ENCODE data around the gene SELENOO. TPM values are rescaled to one million over a fixed set of nuclear protein-coding genes. Genes with fewer than 3 reads are reported as not detected.

The SELENOO gene
- total and polyA plus RNA-seq, 3 donors from 2014 or later: 20.8 to 66.8 (median 57.9) TPM

GRCh38 chr22:50226063-50226874 is 25.5 kb downstream of the SELENOO start:
- WGBS, 2 donors: 90 to 97% methylated on average over 18 to 31 of the region's 31 CpGs
- TF ChIP-seq, protein P1, sequence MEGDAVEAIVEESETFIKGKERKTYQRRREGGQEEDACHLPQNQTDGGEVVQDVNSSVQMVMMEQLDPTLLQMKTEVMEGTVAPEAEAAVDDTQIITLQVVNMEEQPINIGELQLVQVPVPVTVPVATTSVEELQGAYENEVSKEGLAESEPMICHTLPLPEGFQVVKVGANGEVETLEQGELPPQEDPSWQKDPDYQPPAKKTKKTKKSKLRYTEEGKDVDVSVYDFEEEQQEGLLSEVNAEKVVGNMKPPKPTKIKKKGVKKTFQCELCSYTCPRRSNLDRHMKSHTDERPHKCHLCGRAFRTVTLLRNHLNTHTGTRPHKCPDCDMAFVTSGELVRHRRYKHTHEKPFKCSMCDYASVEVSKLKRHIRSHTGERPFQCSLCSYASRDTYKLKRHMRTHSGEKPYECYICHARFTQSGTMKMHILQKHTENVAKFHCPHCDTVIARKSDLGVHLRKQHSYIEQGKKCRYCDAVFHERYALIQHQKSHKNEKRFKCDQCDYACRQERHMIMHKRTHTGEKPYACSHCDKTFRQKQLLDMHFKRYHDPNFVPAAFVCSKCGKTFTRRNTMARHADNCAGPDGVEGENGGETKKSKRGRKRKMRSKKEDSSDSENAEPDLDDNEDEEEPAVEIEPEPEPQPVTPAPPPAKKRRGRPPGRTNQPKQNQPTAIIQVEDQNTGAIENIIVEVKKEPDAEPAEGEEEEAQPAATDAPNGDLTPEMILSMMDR (IDR thresholded peaks at IDR 0.05): no peak
- no peak for TF ChIP-seq POLR2A (IDR thresholded peaks at IDR 0.05)
- Histone ChIP-seq H3K27ac (no peak overlapping the region), H3K27me3 (no peaks in the 10 kb centered on the region), H3K4me3 (no peak overlapping the region), H3K9me3 (no peaks in the 10 kb centered on the region), H3K4me1 (no peaks in the 10 kb centered on the region), H3K36me3 (ENCODE audit: low read depth, missing control alignments) (no peaks in the 10 kb centered on the region)
- no peak for DNase-seq
- intact Hi-C loops (cut with DNase I; ENCODE audit: low total_unique reads): no loop called here

GRCh38 chr22:50226875-50227165 is 26.0 kb downstream of the SELENOO start:
- no peak for DNase-seq
- H3K4me1 ChIP-seq: no peaks in the 10 kb centered on the region
- H3K4me3 ChIP-seq: no peak overlapping the region
- H3K36me3 ChIP-seq (ENCODE audit: low read depth, missing control alignments): no peaks in the 10 kb centered on the region
- 80 to 93% methylated on average over 1 to 15 of the region's 18 CpGs for WGBS, 2 donors
- no peaks in the 10 kb centered on the region for H3K27me3 ChIP-seq
- H3K27ac ChIP-seq: no peak overlapping the region
- intact Hi-C loops (cut with DNase I; ENCODE audit: low total_unique reads): no loop called here
- TF ChIP-seq, protein P1 (IDR thresholded peaks at IDR 0.05): no peak
- no peak for TF ChIP-seq POLR2A (IDR thresholded peaks at IDR 0.05)
- H3K9me3 ChIP-seq: no peaks in the 10 kb centered on the region

DNA sequence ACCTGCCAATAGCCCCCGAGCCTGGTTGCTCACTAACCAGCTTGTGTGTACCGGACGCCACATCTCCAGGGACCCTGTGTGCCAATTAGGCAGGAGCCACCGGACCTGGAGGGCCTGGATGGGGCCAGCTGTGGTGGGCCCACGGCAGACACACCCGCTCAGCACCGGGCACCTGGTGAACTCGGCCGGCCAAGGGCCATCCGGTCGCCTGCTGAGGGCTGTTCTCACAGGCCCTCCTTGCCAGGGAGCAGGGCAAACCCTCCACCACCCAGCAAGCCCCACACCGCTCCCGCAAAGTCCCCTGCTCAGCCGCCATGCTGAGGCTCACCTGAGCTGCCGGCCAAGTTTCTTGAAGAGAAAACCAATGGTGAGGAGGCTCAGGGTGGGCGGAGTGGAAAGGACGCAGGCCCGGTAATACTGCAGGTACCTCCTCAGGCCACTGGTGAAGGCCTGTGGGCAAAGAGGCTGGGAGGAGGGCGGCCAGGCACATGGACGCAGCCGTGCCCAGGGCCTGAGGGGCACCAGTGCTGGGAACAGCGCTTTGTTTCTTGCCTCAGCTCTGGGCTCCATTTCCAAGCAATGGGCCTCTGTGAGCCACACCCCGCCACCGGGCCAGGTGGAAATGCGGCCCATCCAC is 26.9 kb downstream of the SELENOO start:
- DNase-seq: no peak
- TF ChIP-seq POLR2A (IDR thresholded peaks at IDR 0.05): no peak
- TF ChIP-seq, protein P1 (IDR thresholded peaks at IDR 0.05): no peak
- intact Hi-C loops (cut with DNase I; ENCODE audit: low total_unique reads): no loop called here
- H3K27me3 ChIP-seq: no peaks in the 10 kb centered on the region
- no peak overlapping the region for H3K4me3 ChIP-seq
- H3K36me3 ChIP-seq (ENCODE audit: low read depth, missing control alignments): no peaks in the 10 kb centered on the region
- no peaks in the 10 kb centered on the region for H3K4me1 ChIP-seq
- 88 to 90% methylated on average over 17 to 25 of the region's 25 CpGs for WGBS, 2 donors
- no peak overlapping the region for H3K27ac ChIP-seq
- no peaks in the 10 kb centered on the region for H3K9me3 ChIP-seq

DNA sequence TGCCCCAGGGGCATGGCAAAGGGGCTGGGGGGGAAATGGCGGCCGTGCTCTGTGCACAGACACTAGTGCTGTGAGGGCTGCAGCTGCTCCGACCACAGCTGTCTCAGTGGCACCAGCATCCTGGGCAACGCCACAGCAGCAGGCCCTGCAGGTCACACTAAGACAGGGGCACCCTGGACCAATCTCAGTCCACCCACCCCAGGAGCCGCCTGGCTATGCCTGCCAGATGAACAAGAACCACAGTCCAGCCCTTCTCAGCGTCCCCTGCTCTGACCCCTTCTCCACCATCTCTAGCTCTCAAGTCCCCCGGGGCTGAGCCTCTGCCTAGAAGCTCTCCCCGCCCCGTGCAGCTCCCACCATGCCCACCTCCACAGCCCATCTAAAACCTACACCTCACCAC is 27.6 kb downstream of the SELENOO start:
- no peak for DNase-seq
- TF ChIP-seq, protein P1 (IDR thresholded peaks at IDR 0.05): no peak
- no peak for TF ChIP-seq POLR2A (IDR thresholded peaks at IDR 0.05)
- 92 to 94% methylated on average over 7 to 9 of the region's 9 CpGs for WGBS, 2 donors

More for the DNA sequence above, 27.6 kb downstream of the SELENOO start:
- Histone ChIP-seq H3K36me3 (ENCODE audit: low read depth, missing control alignments) (no peaks in the 10 kb centered on the region), H3K4me3 (no peak overlapping the region), H3K27me3 (no peaks in the 10 kb centered on the region), H3K27ac (no peak overlapping the region), H3K9me3 (no peaks in the 10 kb centered on the region), H3K4me1 (no peaks in the 10 kb centered on the region)
- intact Hi-C loops (cut with DNase I; ENCODE audit: low total_unique reads): no loop called here
